Thoracic aorta (tissue), 2 donors: ENCODE data around the gene BRD3OS. TPM values are rescaled to one million over a fixed set of nuclear protein-coding genes. Genes with fewer than 3 reads are reported as not detected.

Experiments
- ATAC-seq: fragments of 150-250 bp; one replicate; pipeline ENCODE4 v1.8.0; 2017; ENCODE audit warnings: low read depth; ENCODE audit not compliant: insufficient number of reproducible peaks, low FRiP score
- DNase-seq: peaks from one replicate; pipeline ENCODE4 v3.0.0-alpha.2; 2020; ENCODE audit warnings: low spot score
- H3K27ac ChIP-seq, 2 donors: fragments of 200-600 bp; sonication (generic); 1 replicate in 1 of 2; 2 replicates in 1 of 2; pipeline ENCODE4 v1.5.1; 2016; ENCODE audit warnings: mild to moderate bottlenecking in 2 of 2, moderate library complexity in 2 of 2
- H3K27me3 ChIP-seq: fragments of 200-600 bp; sonication (generic); replicated peaks from 2 replicates; pipeline ENCODE4 v1.6.0; 2016; ENCODE audit warnings: mild to moderate bottlenecking; ENCODE audit not compliant: insufficient read depth
- H3K36me3 ChIP-seq: fragments of 200-600 bp; sonication (generic); one replicate; pipeline ENCODE4 v1.5.1; 2016
- H3K4me1 ChIP-seq, 2 donors: fragments of 200-600 bp; sonication (generic); 1 replicate in 1 of 2; 2 replicates in 1 of 2; pipeline versions ENCODE4 v1.5.1 to v1.6.0; 2016; ENCODE audit warnings: low read depth in 2 of 2, mild to moderate bottlenecking in 1 of 2; ENCODE audit not compliant: control insufficient read depth in 1 of 2
- H3K4me3 ChIP-seq: fragments of 200-600 bp; sonication (generic); 2 replicates; pipeline ENCODE4 v1.5.1; 2016; ENCODE audit warnings: mild to moderate bottlenecking
- H3K9me3 ChIP-seq: fragments of 200-600 bp; sonication (generic); 2 replicates; pipeline ENCODE4 v1.5.1; 2016
- CTCF ChIP-seq: fragments of 200-600 bp; sonication (generic); IDR thresholded peaks from one replicate; pipeline ENCODE4 v1.5.1; 2019; ENCODE audit warnings: antibody characterized with exemption
- total RNA-seq, 2 donors: library from RNA; depleted of rRNA; stranded (reverse); fragments of >200 nt; gene quantifications; one replicate each; pipeline versions ENCODE4 v1.1.0 to v1.2.3, GENCODE V29; 2016

BRD3OS gene
- total RNA-seq, 2 donors from 2014 or later: 8.8 to 14.6 TPM

GRCh38 chr9:133977421-133978201 is 47.7 kb upstream of the BRD3OS start:
- no peaks in the 10 kb centered on the region for H3K9me3 ChIP-seq
- ATAC-seq (no peak), DNase-seq (no peak)
- H3K4me3 ChIP-seq: no peak overlapping the region
- no peak for TF ChIP-seq CTCF
- peaks cover 7 to 14% of the 10 kb centered on the region in 2 donors for H3K4me1 ChIP-seq
- no peak overlapping the region for H3K27ac ChIP-seq
- no peaks in the 10 kb centered on the region for H3K27me3 ChIP-seq
- H3K36me3 ChIP-seq: no peaks in the 10 kb centered on the region

GRCh38 chr9:133978226-133978898 is 46.9 kb upstream of the BRD3OS start:
- no peak overlapping the region for H3K27ac ChIP-seq
- H3K9me3 ChIP-seq: no peaks in the 10 kb centered on the region
- DNase-seq: no peak
- no peaks in the 10 kb centered on the region for H3K27me3 ChIP-seq
- TF ChIP-seq CTCF: no peak
- H3K36me3 ChIP-seq: no peaks in the 10 kb centered on the region
- H3K4me3 ChIP-seq: no peak overlapping the region
- peaks cover 7 to 14% of the 10 kb centered on the region in 2 donors for H3K4me1 ChIP-seq
- ATAC-seq: no peak

GRCh38 chr9:133978899-133979272 is 46.4 kb upstream of the BRD3OS start:
- ATAC-seq: no peak

GRCh38 chr9:133979273-133979920 is 45.9 kb upstream of the BRD3OS start:
- peaks cover 7 to 14% of the 10 kb centered on the region in 2 donors for H3K4me1 ChIP-seq
- H3K4me3 ChIP-seq: peak overlapping the region; percentile 61
- H3K9me3 ChIP-seq: no peaks in the 10 kb centered on the region
- no peak for DNase-seq
- no peaks in the 10 kb centered on the region for H3K27me3 ChIP-seq
- no peak for TF ChIP-seq CTCF
- no peaks in the 10 kb centered on the region for H3K36me3 ChIP-seq
- no peak overlapping the region for H3K27ac ChIP-seq
- no peak for ATAC-seq

More at GRCh38 chr9:133978899-133979272, 46.4 kb upstream of the BRD3OS start:
- Histone ChIP-seq H3K36me3 (no peaks in the 10 kb centered on the region), H3K4me1 (peaks cover 7 to 14% of the 10 kb centered on the region in 2 donors), H3K4me3 (peak overlapping the region; percentile 61), H3K27me3 (no peaks in the 10 kb centered on the region), H3K27ac (no peak overlapping the region), H3K9me3 (no peaks in the 10 kb centered on the region)
- no peak for TF ChIP-seq CTCF
- no peak for DNase-seq
